Measurements from ENCODE around the gene MGAT4B.

- TF ChIP-seq CTCF (IDR thresholded peaks at IDR 0.05) = no peak
- no peak for TF ChIP-seq ESRRA (IDR thresholded peaks at IDR 0.05; ENCODE audit: borderline replicate concordance, low read length)
Observed at GRCh38 chr5:179827680-179828079, 21.0 kb upstream of the MGAT4B start.
